Stimulated activated CD4-positive, alpha-beta T cell treated with anti-CD3 and anti-CD28 coated beads, Interleukin-12 subunit alpha, Interleukin-12 subunit beta, amount 100 ng/mL, for 24 hours (primary cell): ENCODE data around the gene UBTF.

Source experiments
- DNase-seq, 2 experiments: peaks; one replicate each; pipeline ENCODE4 v3.0.0-alpha.2; 2020; ENCODE audit warnings: low read depth in 2 of 2

The UBTF gene

GRCh38 chr17:44171931-44172455 is 47.5 kb downstream of the UBTF start:
- DNase-seq, result no peak

DNA sequence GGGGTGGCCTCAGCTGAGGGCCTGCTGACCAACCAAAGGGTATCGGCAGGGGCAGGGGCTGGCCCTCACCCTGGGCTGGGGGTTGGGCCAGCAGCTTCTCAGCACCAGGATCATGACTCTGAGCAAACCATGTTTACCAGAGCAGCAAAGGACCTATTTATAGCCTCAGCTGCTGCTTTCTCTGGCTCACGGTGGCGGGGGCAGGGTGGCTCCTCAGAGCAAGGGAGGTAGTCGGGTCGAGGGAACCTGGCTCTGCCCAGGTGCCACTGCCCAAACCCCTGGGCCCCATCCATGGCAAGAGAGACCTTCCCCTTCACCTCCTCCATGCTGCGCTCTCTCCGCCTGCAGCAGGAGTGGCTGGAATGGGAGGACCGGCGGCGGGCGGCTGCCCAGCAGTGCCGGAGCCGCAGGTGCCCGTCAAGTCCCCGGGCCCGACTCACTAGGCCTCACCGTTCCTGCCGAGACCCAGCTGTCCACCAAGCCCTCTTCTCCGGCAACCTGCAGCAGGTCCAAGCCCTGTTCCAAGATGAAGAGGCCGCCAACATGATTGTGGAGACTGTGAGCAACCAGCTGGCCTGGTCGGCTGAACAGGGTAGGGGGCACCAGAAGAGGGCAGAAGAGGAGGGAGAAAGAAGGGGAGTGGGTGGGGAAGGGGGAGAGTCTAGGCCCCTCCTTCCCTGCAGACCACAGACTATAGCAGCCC is 48.8 kb downstream of the UBTF start, which contains the start of gene ASB16:
Gene ASB16, plus strand, starts transcription at position 206 of the 703 bp plus-strand sequence. Its CDS starts 86 bp downstream, at position 292.
- no peak for DNase-seq

DNA sequence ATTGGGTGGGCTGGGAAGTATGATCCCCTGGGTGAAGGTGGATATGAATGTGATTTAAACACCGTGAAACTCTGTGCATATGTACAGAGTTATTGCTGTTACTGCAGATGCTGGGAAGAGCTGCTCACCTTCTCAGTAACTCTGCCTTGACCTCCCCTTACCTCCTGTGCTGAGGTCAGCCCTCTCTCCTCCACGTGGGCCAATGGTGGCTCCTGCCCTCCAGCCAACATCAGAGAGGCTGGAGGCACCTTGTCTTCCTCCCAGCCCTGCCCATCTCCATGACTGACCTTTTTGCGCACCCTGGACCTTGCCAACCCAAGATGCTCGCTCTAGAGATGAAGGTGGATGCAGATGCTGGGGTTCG is 49.4 kb downstream of the UBTF start:
- no peak for DNase-seq

DNA sequence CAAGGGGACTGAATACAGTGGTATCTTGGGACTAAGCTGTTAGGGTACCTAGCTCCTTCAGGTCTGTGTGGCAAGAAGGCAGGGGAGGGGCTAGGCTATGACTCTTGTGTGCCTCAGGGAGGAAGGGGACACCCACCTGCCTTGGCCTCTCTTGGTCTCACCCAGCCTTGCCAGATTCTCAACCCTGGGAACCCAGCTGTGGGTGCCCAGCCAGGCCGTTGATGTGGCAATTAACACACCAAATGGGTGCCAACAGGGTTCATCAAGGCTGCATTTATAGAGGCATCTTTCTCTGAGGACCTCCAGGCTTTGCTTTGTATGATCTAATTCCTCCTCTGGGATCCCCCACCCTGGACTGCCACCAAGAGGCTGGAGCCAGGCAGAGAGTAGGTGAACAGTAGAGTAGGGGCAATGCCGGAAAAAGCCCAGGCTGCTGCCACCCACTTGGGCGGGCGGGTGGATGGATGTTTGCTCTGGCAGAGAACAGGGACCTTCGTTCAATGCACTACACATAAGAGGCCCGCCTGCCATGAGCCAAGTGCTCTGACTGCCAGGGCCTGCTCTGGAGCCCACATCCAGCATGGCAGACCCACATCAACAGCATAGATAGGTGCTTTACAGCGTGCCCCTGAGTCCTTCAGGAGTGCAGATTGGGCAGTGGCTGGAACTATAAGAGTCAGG is 52.2 kb downstream of the UBTF start:
- no peak for DNase-seq

GRCh38 chr17:44164476-44164875 is 55.0 kb downstream of the UBTF start:
- no peak for DNase-seq

- no peak for DNase-seq
These were observed 59.8 kb downstream of the UBTF start for GRCh38 chr17:44159519-44160210.

DNA sequence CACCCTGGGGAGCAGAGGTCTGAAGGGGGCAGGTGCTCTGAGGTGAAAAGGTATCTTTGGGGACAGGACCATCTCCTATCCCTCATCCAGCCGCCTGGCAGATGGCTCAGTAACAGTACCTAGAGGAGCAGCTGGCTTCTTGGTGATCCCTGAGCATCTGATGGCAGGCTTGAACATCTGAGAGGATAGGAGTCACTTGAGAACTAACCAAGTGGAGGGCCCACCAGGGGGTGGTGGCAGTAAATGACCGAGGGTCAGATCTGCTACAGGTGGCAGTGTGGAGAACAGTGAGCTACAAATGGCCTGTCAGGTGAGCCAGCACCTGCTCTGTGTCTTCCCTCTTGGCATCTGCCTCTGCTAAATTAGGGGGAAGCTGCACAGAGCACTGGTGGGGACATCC is 64.0 kb downstream of the UBTF start:
- DNase-seq, result no peak
